Amniotic epithelial cell (primary cell): ENCODE results near the gene GSTM5.
"Not testable (repeated sequence)": the region's sequence is repeated elsewhere in the genome, so short reads cannot be mapped to it uniquely, and the experiment has no call there.

Source experiments
- DNase-seq: peaks from one replicate; pipeline ENCODE4 v3.0.0-alpha.2; 2010; ENCODE audit warnings: low read depth

GSTM5 gene

DNA sequence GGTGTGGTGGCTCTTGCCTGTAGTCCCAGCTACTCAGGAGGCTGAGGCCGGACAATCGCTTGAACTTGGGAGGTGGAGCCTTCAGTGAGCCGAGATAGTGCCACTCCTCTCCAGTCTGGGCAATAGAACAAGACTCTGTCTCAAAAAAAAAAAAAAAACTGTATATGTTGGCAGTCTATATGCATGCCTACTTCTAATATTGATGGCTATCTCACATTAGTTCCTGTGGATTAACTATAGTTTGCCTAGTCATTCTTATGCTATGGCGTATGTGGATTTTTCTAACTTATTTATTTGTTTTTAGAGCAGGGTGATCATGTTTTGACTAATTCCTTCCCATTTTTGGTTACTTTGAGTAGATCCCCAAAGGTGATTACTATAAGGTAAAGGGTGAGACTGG is 15.0 kb upstream of the GSTM5 start:
- no peak for DNase-seq

- DNase-seq, result peak; percentile 58
These were observed 14.2 kb upstream of the GSTM5 start for GRCh38 chr1:109697861-109698260.

GRCh38 chr1:109702940-109703339 is 9.1 kb upstream of the GSTM5 start:
- not testable (repeated sequence) for DNase-seq

- DNase-seq, result no peak
These were observed 7.9 kb upstream of the GSTM5 start for GRCh38 chr1:109704173-109704572.

DNA sequence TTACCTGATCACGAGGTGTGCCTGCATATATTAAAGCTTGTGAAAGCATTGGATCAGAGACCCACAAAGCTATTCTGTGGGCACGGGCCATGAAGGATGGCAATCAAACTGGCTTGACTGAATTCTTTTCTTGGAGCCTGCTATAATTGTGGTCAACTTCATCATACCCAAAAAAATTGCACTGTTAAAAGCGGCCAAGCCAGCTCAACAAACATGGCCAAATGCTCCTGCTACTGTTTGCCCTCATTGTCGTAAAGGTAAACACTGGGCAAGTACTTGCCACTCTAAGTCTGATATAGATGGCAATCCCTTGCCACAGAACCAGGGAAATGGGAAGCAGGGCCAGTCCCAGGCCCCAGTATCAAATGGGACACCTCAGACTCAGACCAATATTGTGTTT is 6.6 kb upstream of the GSTM5 start:
- DNase-seq, result no peak

DNA sequence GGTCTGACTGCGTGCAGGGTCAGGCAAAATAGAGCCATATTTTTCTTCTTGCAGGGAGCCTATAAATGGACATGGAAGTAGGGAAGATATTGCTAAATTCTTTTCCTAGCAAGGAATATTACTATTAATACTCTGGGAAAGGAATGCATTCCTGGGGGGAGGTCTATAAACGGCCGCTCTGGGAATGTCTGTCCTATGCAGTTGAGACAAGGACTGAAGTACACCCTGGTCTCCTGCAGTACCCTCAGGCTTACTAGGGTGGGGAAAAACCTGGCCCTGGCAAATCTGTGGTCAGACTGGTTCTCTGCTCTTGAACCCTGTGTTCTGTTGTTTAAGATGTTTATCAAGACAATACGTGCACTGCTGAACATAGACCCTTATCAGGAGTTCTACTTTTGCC is 3.1 kb upstream of the GSTM5 start:
- DNase-seq, result not testable (repeated sequence)

- DNase-seq, result not testable (repeated sequence)
These were observed 2.2 kb upstream of the GSTM5 start for GRCh38 chr1:109709822-109710221.

DNA sequence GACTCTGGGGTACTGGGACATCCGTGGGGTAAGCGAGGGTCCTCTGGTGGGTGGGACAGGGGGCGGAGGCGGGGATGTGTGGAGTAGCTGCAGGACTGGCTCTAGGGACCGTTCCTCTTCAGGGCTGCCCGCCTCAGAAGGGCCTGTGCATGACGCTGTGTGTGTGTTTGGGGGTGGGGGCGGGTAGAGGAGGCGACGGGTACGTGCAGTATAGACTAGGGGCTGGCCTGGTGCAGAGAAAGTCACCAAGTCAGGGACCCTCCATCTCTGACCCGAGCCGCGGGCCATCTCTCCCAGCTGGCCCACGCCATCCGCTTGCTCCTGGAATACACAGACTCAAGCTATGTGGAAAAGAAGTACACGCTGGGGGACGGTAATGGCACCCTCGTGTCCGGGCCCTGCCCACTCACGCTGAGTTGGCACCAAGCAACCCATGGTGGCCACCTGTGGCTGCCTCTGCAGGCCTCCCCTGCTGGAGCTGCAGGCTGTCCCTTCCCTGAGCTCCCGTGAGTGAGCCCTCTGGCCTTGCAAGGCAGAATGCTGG is 342 bp downstream of the GSTM5 start:
- no peak for DNase-seq

GRCh38 chr1:109713636-109714035 is 1.6 kb downstream of the GSTM5 start:
- DNase-seq, result no peak

DNA sequence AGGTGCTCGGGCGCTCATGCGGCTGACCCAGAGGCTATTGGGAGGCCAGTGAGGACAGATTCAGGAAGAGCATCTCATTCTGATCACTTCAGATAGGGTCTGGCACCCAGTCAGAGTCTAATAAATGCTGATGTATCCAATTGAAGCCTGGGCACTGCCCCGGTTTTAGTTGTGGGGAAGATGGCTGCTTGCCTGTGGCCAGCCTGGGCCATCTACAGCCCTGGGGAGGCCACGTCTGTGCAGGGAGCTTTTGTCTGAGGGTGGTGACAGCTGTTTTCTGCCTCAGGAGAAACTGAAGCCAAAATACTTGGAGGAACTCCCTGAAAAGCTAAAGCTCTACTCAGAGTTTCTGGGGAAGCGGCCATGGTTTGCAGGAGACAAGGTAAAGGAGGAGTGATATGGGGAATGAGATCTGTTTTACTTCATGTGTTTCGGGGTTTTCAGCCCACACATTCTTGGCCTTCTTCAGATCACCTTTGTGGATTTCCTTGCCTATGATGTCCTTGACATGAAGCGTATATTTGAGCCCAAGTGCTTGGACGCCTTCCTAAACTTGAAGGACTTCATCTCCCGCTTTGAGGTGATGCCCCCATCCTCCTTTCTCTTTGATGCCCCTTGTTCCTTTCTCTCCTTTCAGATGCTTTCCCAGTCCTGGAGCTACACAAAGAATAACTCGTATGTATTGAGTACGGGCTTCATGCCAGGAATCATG is 2.8 kb downstream of the GSTM5 start:
- DNase-seq, result no peak

GRCh38 chr1:109716121-109716520 is 4.1 kb downstream of the GSTM5 start:
- no peak for DNase-seq

DNA sequence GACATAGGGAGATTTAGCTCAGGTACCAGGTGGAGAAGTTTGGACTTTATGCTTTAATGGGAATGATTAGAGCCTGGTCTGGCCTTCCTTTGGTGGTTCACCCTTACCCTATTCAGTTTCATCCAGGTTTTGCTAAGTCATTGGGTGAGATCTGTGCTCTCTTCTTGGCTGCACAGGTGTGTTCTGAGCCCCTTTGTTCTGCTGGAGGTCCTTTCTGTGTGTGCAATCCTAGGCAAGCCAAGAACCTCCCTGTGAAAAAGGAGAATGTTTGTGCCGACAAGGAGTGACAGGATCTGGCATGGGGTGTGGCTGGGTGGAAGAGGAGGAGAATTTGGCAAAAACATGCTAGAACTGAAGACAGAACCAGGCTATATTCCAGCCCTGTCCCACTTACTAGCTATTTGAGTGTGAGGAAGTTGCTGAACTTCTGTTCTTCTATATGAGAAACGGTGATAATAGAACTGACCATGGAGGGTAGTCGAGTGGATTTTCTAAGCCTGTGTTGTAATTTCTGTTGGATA is 4.6 kb downstream of the GSTM5 start:
- DNase-seq, result no peak

GRCh38 chr1:109717729-109718128 is 5.7 kb downstream of the GSTM5 start:
- DNase-seq, result no peak

- DNase-seq, result peak; percentile 49
These were observed 6.4 kb downstream of the GSTM5 start for GRCh38 chr1:109718495-109718894.

DNA sequence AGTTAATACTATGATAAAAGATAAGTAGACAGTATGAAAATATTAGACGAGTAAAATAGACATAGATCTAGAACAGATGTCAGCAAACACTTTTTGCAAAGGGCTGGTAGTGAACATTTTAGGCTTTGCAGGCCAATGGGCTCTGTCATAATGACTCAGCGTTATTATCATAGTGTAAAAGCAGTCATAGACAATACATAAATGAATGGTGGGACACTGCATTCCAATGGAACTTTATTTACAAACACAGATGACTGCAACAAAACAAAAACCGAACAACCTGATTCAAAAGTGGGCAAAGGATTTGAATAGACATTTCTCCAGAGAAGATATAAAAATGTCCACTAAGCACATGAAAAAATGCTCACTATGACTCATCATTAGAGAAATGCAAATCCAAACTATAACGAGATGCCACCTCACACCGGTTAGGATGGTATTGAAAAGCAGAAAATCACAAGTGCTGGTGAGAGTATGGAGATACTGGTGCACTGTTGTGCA is 7.3 kb downstream of the GSTM5 start:
- DNase-seq, result peak; percentile 50

DNA sequence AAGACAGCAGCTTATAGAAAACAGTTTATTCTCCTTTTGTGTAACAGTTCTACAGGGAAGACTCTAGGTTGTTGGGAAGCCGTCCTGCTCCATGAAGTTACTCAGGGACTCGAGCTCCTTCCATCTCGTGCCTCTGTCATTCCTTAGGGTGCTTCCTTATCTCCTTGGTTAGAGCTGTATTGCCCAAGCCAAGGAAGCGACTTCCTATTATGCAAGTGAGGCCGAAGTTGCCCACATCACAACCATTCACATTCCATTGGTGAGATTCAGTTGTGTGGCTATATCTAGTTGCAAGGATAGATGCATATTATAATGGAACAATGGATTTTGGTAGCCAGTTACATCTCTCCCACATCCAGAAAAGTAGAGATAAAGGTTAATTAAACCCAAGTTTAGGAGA is 9.0 kb downstream of the GSTM5 start:
- DNase-seq, result peak; percentile 80

- DNase-seq, result no peak
These were observed 9.9 kb downstream of the GSTM5 start for GRCh38 chr1:109721971-109722370.

GRCh38 chr1:109722908-109723691 is 11.0 kb downstream of the GSTM5 start:
- DNase-seq, result no peak

DNA sequence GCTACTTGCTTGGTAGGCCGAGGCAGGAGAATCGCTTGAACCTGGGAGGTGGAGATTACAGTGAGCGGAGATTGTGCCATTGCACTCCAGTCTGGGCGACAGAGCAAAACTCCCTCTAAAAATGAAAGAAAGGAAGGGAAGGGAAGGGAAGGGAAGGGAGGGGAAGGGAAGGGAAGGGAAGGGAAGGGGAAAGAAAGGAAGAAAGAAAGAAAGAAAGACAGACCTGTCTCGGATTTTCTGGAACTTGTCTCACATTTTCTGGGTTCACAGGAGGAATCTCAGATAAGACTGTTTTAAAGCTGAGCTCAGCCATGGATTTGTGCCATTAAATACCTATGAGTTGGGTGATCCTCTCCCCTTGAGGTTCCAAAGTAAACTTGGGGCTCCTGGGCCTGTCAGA is 12.9 kb downstream of the GSTM5 start:
- DNase-seq, result no peak

- DNase-seq, result no peak
These were observed 13.5 kb downstream of the GSTM5 start for GRCh38 chr1:109725510-109725909.

DNA sequence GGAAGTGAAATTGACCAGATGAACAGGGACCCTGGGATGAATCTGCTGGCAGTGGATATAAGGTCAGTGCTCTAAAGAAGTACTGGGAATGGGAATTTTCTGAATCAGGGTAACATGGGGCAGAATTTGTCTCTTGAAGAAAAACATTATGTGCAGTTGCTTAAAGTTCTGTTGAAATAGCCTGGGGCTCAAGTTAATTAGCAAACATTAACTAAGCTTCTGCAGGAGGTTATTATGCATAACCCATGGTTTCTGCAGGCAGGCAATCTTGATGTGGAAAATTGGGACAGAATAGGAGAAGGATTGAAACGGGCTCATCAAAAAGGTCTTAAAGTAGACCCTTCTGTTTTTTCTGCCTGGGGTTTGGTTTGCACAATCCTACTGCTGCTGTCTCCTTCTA is 14.0 kb downstream of the GSTM5 start:
- no peak for DNase-seq

DNA sequence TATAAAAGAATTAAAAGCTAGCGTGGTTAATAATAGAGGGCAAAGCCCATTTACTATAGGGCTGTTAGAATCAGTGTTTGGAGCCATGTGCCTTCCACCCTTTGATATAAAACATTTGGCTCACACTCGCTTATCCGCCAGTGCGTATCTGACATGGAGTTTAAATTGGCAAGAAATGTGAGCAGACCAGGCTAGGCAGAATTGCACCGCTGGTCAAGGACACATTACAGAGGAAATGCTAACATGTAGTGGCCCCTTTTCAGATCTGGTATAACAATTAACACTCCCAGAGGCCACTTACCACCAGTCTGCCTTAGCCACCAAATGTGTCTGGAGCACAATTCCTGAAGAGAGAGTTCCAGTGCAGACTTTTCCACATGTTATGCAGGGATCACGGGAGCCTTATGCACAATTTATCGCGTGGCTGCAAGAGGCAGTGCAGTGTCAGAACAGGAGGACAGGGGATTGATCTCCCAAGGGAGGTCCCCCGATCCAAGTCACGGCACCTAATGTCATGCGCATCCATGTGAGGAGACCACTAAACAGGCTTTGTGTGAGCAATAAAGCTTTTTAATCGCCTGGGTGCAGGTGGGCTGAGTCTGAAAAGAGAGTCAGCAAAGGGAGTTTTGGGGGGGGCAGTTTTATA is 14.8 kb downstream of the GSTM5 start:
- no peak for DNase-seq
